CD14-positive monocyte (primary cell): ENCODE measurements around the gene SLIT1. TPM values are rescaled to one million over a fixed set of nuclear protein-coding genes. Genes with fewer than 3 reads are reported as not detected.

ENCODE experiments used
- DNase-seq, 3 donors: peaks; one replicate each; pipeline ENCODE4 v3.0.0-alpha.2; 2011 to 2022
- H2AFZ ChIP-seq: 2 replicates; pipeline ENCODE4 v1.6.0; 2012; ENCODE audit warnings: mild to moderate bottlenecking, low read depth, low read length, inconsistent platforms; ENCODE audit not compliant: insufficient read depth, poor library complexity, severe bottlenecking
- H3K27ac ChIP-seq, 2 donors: 1 replicate in 1 of 2; 2 replicates in 1 of 2; pipeline ENCODE4 v1.5.1; 2012 to 2013; ENCODE audit warnings: low read length in 2 of 2, control low read depth in 1 of 2, inconsistent platforms in 1 of 2, low read depth in 1 of 2, mild to moderate bottlenecking in 1 of 2
- H3K27me3 ChIP-seq, 2 donors: one replicate each; pipeline versions ENCODE4 v1.6.0 to v1.6.1; 2011 to 2013; ENCODE audit warnings: low read length in 2 of 2; ENCODE audit not compliant: control insufficient read depth in 2 of 2, insufficient read depth in 2 of 2
- H3K36me3 ChIP-seq, 2 donors: replicated peaks in 1 of 2; 1 replicate in 1 of 2; 2 replicates in 1 of 2; pipeline versions ENCODE4 v1.5.1 to v1.6.1; 2012 to 2013; ENCODE audit warnings: low read length in 2 of 2, control low read depth in 1 of 2, inconsistent platforms in 1 of 2, mild to moderate bottlenecking in 1 of 2; ENCODE audit not compliant: insufficient read depth in 2 of 2, control insufficient read depth in 1 of 2
- H3K4me1 ChIP-seq, 2 donors: 1 replicate in 1 of 2; 2 replicates in 1 of 2; pipeline versions ENCODE4 v1.5.1 to v1.6.1; 2012 to 2013; ENCODE audit warnings: low read length in 2 of 2, control low read depth in 1 of 2, inconsistent platforms in 1 of 2, mild to moderate bottlenecking in 1 of 2, moderate library complexity in 1 of 2; ENCODE audit not compliant: insufficient read depth in 2 of 2, control insufficient read depth in 1 of 2
- H3K4me2 ChIP-seq: replicated peaks from 2 replicates; pipeline ENCODE3; 2012; ENCODE audit warnings: low read length, moderate library complexity, mild to moderate bottlenecking; ENCODE audit not compliant: poor library complexity, severe bottlenecking; ENCODE audit errors: extremely low read depth
- H3K4me3 ChIP-seq, 3 experiments: fragments of 200-600 bp in 1 of 3; sonication (generic) in 1 of 3; replicated peaks in 1 of 3; 1 replicate in 2 of 3; 2 replicates in 1 of 3; pipeline ENCODE4 v1.5.1; 2011 to 2013; ENCODE audit warnings: low read length in 3 of 3, mild to moderate bottlenecking in 3 of 3, control low read depth in 2 of 3, low read depth in 2 of 3, inconsistent platforms in 1 of 3, moderate library complexity in 1 of 3
- H3K79me2 ChIP-seq: 2 replicates; pipeline ENCODE4 v1.6.0; 2012; ENCODE audit warnings: mild to moderate bottlenecking, control low read depth, inconsistent platforms, low read length, moderate library complexity; ENCODE audit not compliant: insufficient read depth
- H3K9ac ChIP-seq: 2 replicates; pipeline ENCODE4 v1.6.0; 2017; ENCODE audit warnings: low read length, mild to moderate bottlenecking; ENCODE audit not compliant: insufficient read depth, poor library complexity, severe bottlenecking
- H3K9me3 ChIP-seq, 2 donors: replicated peaks in 1 of 2; 1 replicate in 1 of 2; 2 replicates in 1 of 2; pipeline versions ENCODE4 v1.5.1 to v1.6.1; 2012 to 2013; ENCODE audit warnings: low read length in 2 of 2, control low read depth in 1 of 2; ENCODE audit not compliant: control insufficient read depth in 1 of 2, insufficient read depth in 1 of 2
- H4K20me1 ChIP-seq: 2 replicates; pipeline ENCODE4 v1.6.0; 2012; ENCODE audit warnings: mild to moderate bottlenecking, low read length, control low read depth, moderate library complexity; ENCODE audit not compliant: insufficient read depth
- H3K27ac Mint-ChIP-seq, 7 donors: one replicate each; pipeline ENCODE4 v1.8.0; 2020; ENCODE audit warnings: mild to moderate bottlenecking in 7 of 7, mixed read lengths in 7 of 7, moderate library complexity in 6 of 7, inconsistent platforms in 2 of 7
- H3K27me3 Mint-ChIP-seq, 3 donors: one replicate each; pipeline ENCODE4 v1.8.0; 2021 to 2022; ENCODE audit warnings: low read depth in 3 of 3, mild to moderate bottlenecking in 3 of 3, mixed read lengths in 3 of 3, moderate library complexity in 3 of 3, inconsistent platforms in 1 of 3
- H3K36me3 Mint-ChIP-seq, 2 donors: one replicate each; pipeline ENCODE4 v1.8.0; 2020; ENCODE audit warnings: mixed read lengths in 2 of 2, inconsistent platforms in 1 of 2, mild to moderate bottlenecking in 1 of 2
- H3K4me1 Mint-ChIP-seq: one replicate; pipeline ENCODE4 v1.8.0; 2020; ENCODE audit warnings: mild to moderate bottlenecking, mixed read lengths
- H3K4me3 Mint-ChIP-seq, 2 donors: one replicate each; pipeline ENCODE4 v1.8.0; 2020; ENCODE audit warnings: mild to moderate bottlenecking in 2 of 2, mixed read lengths in 2 of 2, moderate library complexity in 1 of 2
- H3K9me3 Mint-ChIP-seq, 7 donors: one replicate each; pipeline ENCODE4 v1.8.0; 2020 to 2022; ENCODE audit warnings: mixed read lengths in 7 of 7, mild to moderate bottlenecking in 6 of 7, moderate library complexity in 6 of 7, inconsistent platforms in 2 of 7
- WGBS: methylation state at CpG from one replicate; pipeline ENCODE4 v1.1.5; 2013; ENCODE audit warnings: missing lambda C conversion rate; ENCODE audit not compliant: insufficient coverage; 5-methylcytosine and 5-hydroxymethylcytosine counted together
- intact Hi-C, 2 donors: fragments of 100-400 bp; cut with micrococcal nuclease; formaldehyde crosslinking; loops; one replicate each; pipeline versions ENCODE4 v1.15.0 to v1.15.1; 2023
- polyA plus RNA-seq, 3 donors: library from polyadenylated mRNA; depleted of rRNA in 1 of 3; unstranded in 2 of 3; stranded (reverse) in 1 of 3; fragments of 300-500 nt in 2 of 3; fragments of >200 nt in 1 of 3; fragmentation: Illumina TruSeq in 2 of 3; gene quantifications; 1 replicate in 2 of 3; 2 replicates in 1 of 3; pipeline ENCODE4 v1.2.3, GENCODE V29; 2012 to 2021
- TF ChIP-seq, protein P1 (sequence below): fragments of 200-600 bp; IDR thresholded peaks from one replicate; pipeline ENCODE4 v1.8.0; 2022; ENCODE audit warnings: antibody characterized with exemption, mild to moderate bottlenecking

Gene SLIT1
- polyA plus RNA-seq, 3 donors: 0.05 to 0.81 (median 0.16) TPM

DNA sequence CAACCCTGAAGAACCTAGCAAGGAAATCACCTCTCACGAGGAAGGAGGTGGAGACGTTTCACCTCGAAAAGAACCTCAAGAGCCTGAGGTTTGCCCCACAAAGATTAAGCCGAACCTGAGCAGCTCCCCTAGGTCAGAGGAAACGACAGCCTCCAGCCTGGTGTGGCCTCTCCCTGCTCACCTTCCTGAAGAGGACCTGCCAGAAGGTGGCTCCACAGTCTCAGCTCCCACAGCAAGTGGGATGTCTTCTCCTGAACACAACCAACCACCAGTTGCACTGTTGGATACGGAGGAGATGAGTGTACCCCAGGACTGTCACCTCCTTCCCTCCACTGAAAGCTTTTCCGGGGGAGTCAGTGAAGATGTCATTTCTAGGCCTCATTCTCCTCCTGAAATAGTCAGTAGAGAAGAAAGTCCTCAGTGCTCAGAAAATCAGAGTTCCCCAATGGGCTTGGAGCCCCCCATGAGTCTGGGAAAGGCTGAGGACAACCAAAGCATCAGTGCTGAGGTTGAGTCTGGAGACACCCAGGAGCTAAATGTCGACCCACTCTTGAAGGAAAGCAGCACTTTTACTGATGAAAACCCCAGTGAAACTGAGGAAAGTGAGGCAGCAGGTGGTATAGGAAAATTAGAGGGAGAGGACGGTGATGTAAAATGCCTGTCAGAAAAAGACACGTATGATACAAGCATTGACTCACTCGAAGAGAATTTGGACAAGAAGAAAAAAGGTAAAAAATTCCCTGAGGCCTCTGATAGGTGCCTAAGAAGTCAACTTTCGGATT, 203.4 kb downstream of the SLIT1 start:
- no peak overlapping the region for H3K4me3 ChIP-seq
- no peak overlapping the region for H3K9ac ChIP-seq
- no peak overlapping the region for H2AFZ ChIP-seq
- no peak overlapping the region for H3K4me3 Mint-ChIP-seq
- H3K36me3 Mint-ChIP-seq: peaks cover 33 to 39% of the 10 kb centered on the region in 2 donors
- no peaks in the 10 kb centered on the region for H3K79me2 ChIP-seq
- intact Hi-C loops: no loop called here
- peaks cover 8% of the 10 kb centered on the region for H4K20me1 ChIP-seq
- WGBS: 93% methylated on average over 10 of the region's 12 CpGs
- no peaks in the 10 kb centered on the region for H3K27me3 ChIP-seq
- TF ChIP-seq, protein P1, sequence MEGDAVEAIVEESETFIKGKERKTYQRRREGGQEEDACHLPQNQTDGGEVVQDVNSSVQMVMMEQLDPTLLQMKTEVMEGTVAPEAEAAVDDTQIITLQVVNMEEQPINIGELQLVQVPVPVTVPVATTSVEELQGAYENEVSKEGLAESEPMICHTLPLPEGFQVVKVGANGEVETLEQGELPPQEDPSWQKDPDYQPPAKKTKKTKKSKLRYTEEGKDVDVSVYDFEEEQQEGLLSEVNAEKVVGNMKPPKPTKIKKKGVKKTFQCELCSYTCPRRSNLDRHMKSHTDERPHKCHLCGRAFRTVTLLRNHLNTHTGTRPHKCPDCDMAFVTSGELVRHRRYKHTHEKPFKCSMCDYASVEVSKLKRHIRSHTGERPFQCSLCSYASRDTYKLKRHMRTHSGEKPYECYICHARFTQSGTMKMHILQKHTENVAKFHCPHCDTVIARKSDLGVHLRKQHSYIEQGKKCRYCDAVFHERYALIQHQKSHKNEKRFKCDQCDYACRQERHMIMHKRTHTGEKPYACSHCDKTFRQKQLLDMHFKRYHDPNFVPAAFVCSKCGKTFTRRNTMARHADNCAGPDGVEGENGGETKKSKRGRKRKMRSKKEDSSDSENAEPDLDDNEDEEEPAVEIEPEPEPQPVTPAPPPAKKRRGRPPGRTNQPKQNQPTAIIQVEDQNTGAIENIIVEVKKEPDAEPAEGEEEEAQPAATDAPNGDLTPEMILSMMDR: no peak
- peaks cover 25 to 39% of the 10 kb centered on the region in 2 donors for H3K36me3 ChIP-seq
- H3K4me2 ChIP-seq: no peak overlapping the region
- H3K4me1 Mint-ChIP-seq: peaks cover 17% of the 10 kb centered on the region
- H3K27ac ChIP-seq: no peak overlapping the region
- peaks cover 0 to 1% (median 0%) of the 10 kb centered on the region in 7 donors for H3K9me3 Mint-ChIP-seq
- no peaks in the 10 kb centered on the region for H3K9me3 ChIP-seq
- H3K27me3 Mint-ChIP-seq: peaks cover 0 to 1% (median 0%) of the 10 kb centered on the region in 3 donors
- no peak for DNase-seq
- H3K4me1 ChIP-seq: peaks cover 9 to 15% of the 10 kb centered on the region in 2 donors
- peak overlapping the region in 2 of 7 donors; percentile 10 to 38 for H3K27ac Mint-ChIP-seq

GRCh38 chr10:96978621-96979154, 207.1 kb downstream of the SLIT1 start:
- no peaks in the 10 kb centered on the region for H3K27me3 ChIP-seq
- no peak overlapping the region for H3K4me3 ChIP-seq
- intact Hi-C loops: no loop called here
- Mint-ChIP-seq H3K36me3 (peaks cover 32 to 36% of the 10 kb centered on the region in 2 donors), H3K27me3 (peaks cover 0 to 1% (median 0%) of the 10 kb centered on the region in 3 donors), H3K9me3 (peaks cover 0 to 1% (median 0%) of the 10 kb centered on the region in 7 donors), H3K27ac (no peak overlapping the region), H3K4me3 (no peak overlapping the region), H3K4me1 (peaks cover 7% of the 10 kb centered on the region)
- no peak overlapping the region for H3K9ac ChIP-seq
- no peak overlapping the region for H3K4me2 ChIP-seq
- no peak overlapping the region for H3K27ac ChIP-seq
- H3K4me1 ChIP-seq: no peaks in the 10 kb centered on the region
- H2AFZ ChIP-seq: no peak overlapping the region
- no peaks in the 10 kb centered on the region for H3K79me2 ChIP-seq
- DNase-seq: no peak
- no peaks in the 10 kb centered on the region for H4K20me1 ChIP-seq
- no peaks in the 10 kb centered on the region for H3K9me3 ChIP-seq
- H3K36me3 ChIP-seq: peaks cover 25 to 39% of the 10 kb centered on the region in 2 donors
- no CpG with 5 or more reads among the region's 3 CpGs for WGBS
- TF ChIP-seq, protein P1: no peak
